Keratinocyte (primary cell): ENCODE measurements around the gene THOP1. TPM values are rescaled to one million over a fixed set of nuclear protein-coding genes. Genes with fewer than 3 reads are reported as not detected.

Experiments
- DNase-seq: peaks from one replicate; pipeline ENCODE4 v3.0.0-alpha.2; 2011; ENCODE audit warnings: low read depth, missing footprints, low spot score
- FAIRE-seq: peaks from 2 replicates; lab custom pipeline; 2011; peaks lifted over from hg19 to GRCh38; lab: Jason Lieb, UNC
- H2AFZ ChIP-seq: 2 replicates; pipeline ENCODE4 v1.6.0; 2012; ENCODE audit warnings: low read length, control low read depth, inconsistent platforms; ENCODE audit not compliant: control insufficient read depth
- H3K27ac ChIP-seq: 2 replicates; pipeline ENCODE4 v1.5.1; 2011; ENCODE audit warnings: low read length; ENCODE audit not compliant: control insufficient read depth, insufficient read depth
- H3K27me3 ChIP-seq: 3 replicates; pipeline ENCODE4 v1.6.0; 2011; ENCODE audit warnings: low read length; ENCODE audit not compliant: control insufficient read depth, insufficient read depth; ENCODE audit errors: extremely low read depth
- H3K36me3 ChIP-seq, 2 experiments: 2 replicates in 1 of 2; 3 replicates in 1 of 2; pipeline ENCODE4 v1.5.1; 2011; ENCODE audit warnings: low read length in 2 of 2, mild to moderate bottlenecking in 1 of 2; ENCODE audit not compliant: control insufficient read depth in 2 of 2, insufficient read depth in 2 of 2; ENCODE audit errors: extremely low read depth in 1 of 2
- H3K4me1 ChIP-seq: 3 replicates; pipeline ENCODE4 v1.5.1; 2011; ENCODE audit warnings: low read length; ENCODE audit not compliant: control insufficient read depth, insufficient read depth; ENCODE audit errors: extremely low read depth
- H3K4me2 ChIP-seq: 3 replicates; pipeline ENCODE4 v1.6.0; 2011; ENCODE audit warnings: low read depth, low read length; ENCODE audit not compliant: control insufficient read depth, insufficient read depth; ENCODE audit errors: extremely low read depth
- H3K4me3 ChIP-seq, 3 experiments: fragments of 200-600 bp in 1 of 3; sonication (generic) in 1 of 3; 2 replicates in 2 of 3; 3 replicates in 1 of 3; pipeline ENCODE4 v1.5.1; 2011 to 2016; ENCODE audit warnings: low read length in 3 of 3, mild to moderate bottlenecking in 3 of 3, control low read depth in 2 of 3, inconsistent platforms in 1 of 3, low read depth in 1 of 3, mixed read lengths in 1 of 3, mixed run types in 1 of 3, moderate library complexity in 1 of 3; ENCODE audit not compliant: control insufficient read depth in 2 of 3, insufficient read depth in 2 of 3; ENCODE audit errors: extremely low read depth in 1 of 3
- H3K79me2 ChIP-seq: 2 replicates; pipeline ENCODE4 v1.6.0; 2012; ENCODE audit warnings: low read length; ENCODE audit not compliant: control insufficient read depth, insufficient read depth
- H3K9ac ChIP-seq: 3 replicates; pipeline ENCODE4 v1.6.0; 2011; ENCODE audit warnings: low read length; ENCODE audit not compliant: control insufficient read depth, insufficient read depth; ENCODE audit errors: extremely low read depth
- H3K9me1 ChIP-seq: 3 replicates; pipeline ENCODE4 v1.6.0; 2011; ENCODE audit warnings: low read length; ENCODE audit not compliant: control insufficient read depth, insufficient read depth; ENCODE audit errors: extremely low read depth
- H3K9me3 ChIP-seq: 2 replicates; pipeline ENCODE4 v1.5.1; 2012; ENCODE audit warnings: low read depth, low read length; ENCODE audit not compliant: control insufficient read depth
- H4K20me1 ChIP-seq: 3 replicates; pipeline ENCODE4 v1.6.0; 2011; ENCODE audit warnings: low read length; ENCODE audit not compliant: control insufficient read depth, insufficient read depth; ENCODE audit errors: extremely low read depth
- EZH2 ChIP-seq: IDR thresholded peaks from one replicate; pipeline ENCODE4 v1.6.1; 2012; ENCODE audit warnings: inconsistent platforms, mild to moderate bottlenecking, low read length, moderate library complexity
- dilution Hi-C: fragments of 300-500 bp; cut with MboI; formaldehyde crosslinking; loops from one replicate; pipeline ENCODE4 v1.7.0; 2020; ENCODE audit warnings: low sequenced_read_pairs; ENCODE audit not compliant: extremely low pct_ligation_motif_present
- polyA plus RNA-seq, 5 experiments: library from polyadenylated mRNA; depleted of rRNA in 3 of 5; stranded (reverse) in 3 of 5; stranded (forward) in 1 of 5; unstranded in 1 of 5; fragments of >200 nt; gene quantifications; 1 replicate in 1 of 5; 2 replicates in 3 of 5; 3 replicates in 1 of 5; pipeline versions ENCODE4 v1.2.1 to v1.2.3, GENCODE V29; 2011 to 2012; ENCODE audit warnings: missing spikeins in 2 of 5, low read depth in 1 of 5, low replicate concordance in 1 of 5
- TF ChIP-seq, protein P1 (sequence below), 3 experiments: IDR thresholded peaks in 1 of 3; conservative IDR thresholded peaks in 1 of 3; optimal IDR thresholded peaks in 1 of 3; 2 replicates in 2 of 3; 3 replicates in 1 of 3; pipeline versions ENCODE3 to v1.5.1; 2011; ENCODE audit warnings: low read length in 3 of 3, mild to moderate bottlenecking in 3 of 3, moderate library complexity in 2 of 3, control low read depth in 1 of 3, inconsistent platforms in 1 of 3; ENCODE audit not compliant: insufficient read depth in 2 of 3; ENCODE audit errors: extremely low read depth in 1 of 3

Gene THOP1
- polyA plus RNA-seq, 1 donor (not counting 4 experiments of a cell fraction or from before 2014, with no cell fraction given): 69.9 TPM

DNA sequence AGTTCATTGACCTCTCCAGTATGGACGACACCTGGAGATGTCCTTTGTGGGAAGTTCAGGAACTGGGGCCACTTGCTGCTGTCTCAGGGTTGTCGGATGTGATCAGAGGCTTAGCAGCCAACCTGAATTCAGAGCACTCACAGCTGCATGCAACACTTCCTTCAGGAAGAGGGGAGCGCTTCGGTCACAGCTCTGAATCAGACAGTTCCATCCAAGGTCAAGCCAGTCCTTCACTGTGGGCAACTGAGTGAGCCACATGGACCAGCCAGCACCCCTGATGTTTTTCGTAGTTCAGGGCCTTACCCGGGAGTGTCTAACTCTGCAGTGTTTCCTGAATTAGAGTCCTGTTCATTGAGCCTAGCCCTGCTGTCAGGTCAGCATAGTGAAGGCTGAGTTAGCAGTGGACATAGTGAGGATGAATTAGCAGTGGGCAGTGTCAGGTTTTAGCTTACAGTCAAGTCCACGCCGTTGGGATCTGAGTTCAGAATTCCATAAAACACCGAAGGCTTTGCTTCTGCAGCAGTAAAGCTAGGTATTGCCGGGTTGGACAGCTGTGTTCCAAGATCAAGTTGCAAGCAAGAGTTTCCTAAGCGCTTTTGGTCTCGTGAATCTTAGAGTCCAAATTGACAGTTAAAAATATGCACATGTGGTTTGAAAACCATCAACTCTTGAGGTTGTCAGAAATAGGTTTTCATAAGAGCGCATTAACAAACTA is 61.0 kb downstream of the THOP1 start:
- no peaks in the 10 kb centered on the region for H3K27me3 ChIP-seq
- no peaks in the 10 kb centered on the region for H4K20me1 ChIP-seq
- H3K4me1 ChIP-seq: peaks cover 4% of the 10 kb centered on the region
- H3K4me2 ChIP-seq: no peak overlapping the region
- peaks cover 17% of the 10 kb centered on the region for H3K79me2 ChIP-seq
- dilution Hi-C loops: no loop called here
- no peak for TF ChIP-seq EZH2
- TF ChIP-seq, protein P1, sequence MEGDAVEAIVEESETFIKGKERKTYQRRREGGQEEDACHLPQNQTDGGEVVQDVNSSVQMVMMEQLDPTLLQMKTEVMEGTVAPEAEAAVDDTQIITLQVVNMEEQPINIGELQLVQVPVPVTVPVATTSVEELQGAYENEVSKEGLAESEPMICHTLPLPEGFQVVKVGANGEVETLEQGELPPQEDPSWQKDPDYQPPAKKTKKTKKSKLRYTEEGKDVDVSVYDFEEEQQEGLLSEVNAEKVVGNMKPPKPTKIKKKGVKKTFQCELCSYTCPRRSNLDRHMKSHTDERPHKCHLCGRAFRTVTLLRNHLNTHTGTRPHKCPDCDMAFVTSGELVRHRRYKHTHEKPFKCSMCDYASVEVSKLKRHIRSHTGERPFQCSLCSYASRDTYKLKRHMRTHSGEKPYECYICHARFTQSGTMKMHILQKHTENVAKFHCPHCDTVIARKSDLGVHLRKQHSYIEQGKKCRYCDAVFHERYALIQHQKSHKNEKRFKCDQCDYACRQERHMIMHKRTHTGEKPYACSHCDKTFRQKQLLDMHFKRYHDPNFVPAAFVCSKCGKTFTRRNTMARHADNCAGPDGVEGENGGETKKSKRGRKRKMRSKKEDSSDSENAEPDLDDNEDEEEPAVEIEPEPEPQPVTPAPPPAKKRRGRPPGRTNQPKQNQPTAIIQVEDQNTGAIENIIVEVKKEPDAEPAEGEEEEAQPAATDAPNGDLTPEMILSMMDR (optimal IDR thresholded peaks at IDR 0.05 in 1 of 3, IDR thresholded peaks at IDR 0.05 in 1 of 3, conservative IDR thresholded peaks at IDR 0.05 in 1 of 3; ENCODE audit: extremely low read depth in 1 of 3, insufficient read depth in 2 of 3, low read length in 3 of 3): no peak
- no peak for DNase-seq
- no peaks in the 10 kb centered on the region for H3K9me1 ChIP-seq
- peaks cover 6% of the 10 kb centered on the region for H3K9me3 ChIP-seq
- H3K27ac ChIP-seq: no peak overlapping the region
- no peak for FAIRE-seq
- H3K4me3 ChIP-seq: no peak overlapping the region
- no peak overlapping the region for H2AFZ ChIP-seq
- H3K36me3 ChIP-seq: peaks cover 4 to 12% of the 10 kb centered on the region in 2 experiments
- no peak overlapping the region for H3K9ac ChIP-seq

DNA sequence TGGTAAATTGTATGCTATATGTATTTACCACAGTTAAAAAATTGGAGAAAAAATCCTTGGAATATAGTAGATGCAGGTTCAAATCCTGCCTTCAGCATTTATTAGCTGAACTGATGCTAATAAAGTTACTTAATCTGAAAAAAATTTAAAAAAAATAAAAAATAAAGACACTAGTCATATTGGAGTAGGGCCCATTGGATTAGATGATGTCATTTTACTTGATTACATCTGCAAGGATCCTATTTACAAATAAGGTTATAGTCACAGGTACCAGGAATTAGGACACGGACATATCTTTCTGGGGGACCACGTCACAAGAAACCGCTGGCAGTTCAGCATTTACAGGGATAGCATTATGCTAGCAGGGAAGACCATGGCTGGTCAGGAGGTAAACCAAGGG is 62.2 kb downstream of the THOP1 start:
- DNase-seq (no peak), FAIRE-seq (no peak)
- H3K27ac ChIP-seq: no peak overlapping the region
- dilution Hi-C loops: no loop called here
- H3K79me2 ChIP-seq: peaks cover 14% of the 10 kb centered on the region
- H3K27me3 ChIP-seq: no peaks in the 10 kb centered on the region
- TF ChIP-seq EZH2: no peak
- TF ChIP-seq, protein P1 (optimal IDR thresholded peaks at IDR 0.05 in 1 of 3, IDR thresholded peaks at IDR 0.05 in 1 of 3, conservative IDR thresholded peaks at IDR 0.05 in 1 of 3; ENCODE audit: extremely low read depth in 1 of 3, insufficient read depth in 2 of 3, low read length in 3 of 3): no peak
- peaks cover 11 to 17% of the 10 kb centered on the region in 2 experiments for H3K36me3 ChIP-seq
- no peak overlapping the region for H3K9ac ChIP-seq
- H3K4me2 ChIP-seq: no peak overlapping the region
- H3K9me3 ChIP-seq: peaks cover 10% of the 10 kb centered on the region
- no peak overlapping the region for H3K4me3 ChIP-seq
- no peaks in the 10 kb centered on the region for H4K20me1 ChIP-seq
- H3K4me1 ChIP-seq: peaks cover under 1% of the 10 kb centered on the region
- H2AFZ ChIP-seq: no peak overlapping the region
- H3K9me1 ChIP-seq: no peaks in the 10 kb centered on the region
